Activated CD4-positive, alpha-beta T cell treated with anti-CD3 and anti-CD28 coated beads, Interleukin-2, amount 10 ng/mL, durations not matched to agents 24 days and 14 days (primary cell): ENCODE measurements around the gene CFAP65. TPM values are rescaled to one million over a fixed set of nuclear protein-coding genes. Genes with fewer than 3 reads are reported as not detected.

Experiments used
- DNase-seq: peaks from one replicate; pipeline ENCODE4 v3.0.0; 2022
- H3K27ac Mint-ChIP-seq: one replicate; pipeline ENCODE4 v1.8.0; 2022; ENCODE audit warnings: mild to moderate bottlenecking, mixed read lengths
- H3K27me3 Mint-ChIP-seq: one replicate; pipeline ENCODE4 v1.8.0; 2022; ENCODE audit warnings: mixed read lengths
- H3K36me3 Mint-ChIP-seq: one replicate; pipeline ENCODE4 v1.8.0; 2022; ENCODE audit warnings: low read depth, mild to moderate bottlenecking, mixed read lengths
- H3K4me1 Mint-ChIP-seq: one replicate; pipeline ENCODE4 v1.8.0; 2021; ENCODE audit warnings: mixed read lengths
- H3K4me3 Mint-ChIP-seq: one replicate; pipeline ENCODE4 v1.8.0; 2022; ENCODE audit warnings: mild to moderate bottlenecking, moderate library complexity, mixed read lengths
- H3K9me3 Mint-ChIP-seq: one replicate; pipeline ENCODE4 v1.8.0; 2021; ENCODE audit warnings: mixed read lengths
- intact Hi-C: fragments of 100-400 bp; cut with micrococcal nuclease; formaldehyde crosslinking; loops from one replicate; pipeline ENCODE4 v1.15.1; 2023
- total RNA-seq: library from RNA; stranded (reverse); gene quantifications from 2 replicates; pipeline ENCODE4 v1.2.3, GENCODE V29; 2022

Gene CFAP65
- total RNA-seq, 1 donor from 2014 or later = not detected

DNA sequence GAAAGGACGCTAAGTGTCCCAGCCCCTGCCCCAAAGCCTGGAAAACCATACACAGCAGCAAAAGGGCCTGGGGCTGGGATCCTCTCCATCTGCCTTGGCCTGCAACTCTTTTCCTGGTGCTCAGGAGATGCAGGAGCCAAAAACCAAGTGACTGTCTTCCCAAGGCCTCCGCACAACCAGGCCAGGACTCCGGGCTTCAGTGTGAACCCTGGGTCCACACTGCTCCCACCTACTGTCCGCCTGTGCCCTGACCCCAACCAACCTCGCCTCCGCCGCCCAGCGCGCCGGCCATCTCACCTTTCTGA lies 57.4 kb downstream of the CFAP65 start:
- peaks cover 12% of the 10 kb centered on the region for H3K4me1 Mint-ChIP-seq
- no peak overlapping the region for H3K27ac Mint-ChIP-seq
- H3K4me3 Mint-ChIP-seq = no peak overlapping the region
- no peaks in the 10 kb centered on the region for H3K9me3 Mint-ChIP-seq
- peaks cover 3% of the 10 kb centered on the region for H3K36me3 Mint-ChIP-seq
- no peak for DNase-seq
- peaks cover 76% of the 10 kb centered on the region for H3K27me3 Mint-ChIP-seq
- intact Hi-C loops = loop anchor here (1.0 to 10.0 kb wide), 4 partner anchors 23 to 511 kb away; partner anchors contain the start of gene GMPPA

DNA sequence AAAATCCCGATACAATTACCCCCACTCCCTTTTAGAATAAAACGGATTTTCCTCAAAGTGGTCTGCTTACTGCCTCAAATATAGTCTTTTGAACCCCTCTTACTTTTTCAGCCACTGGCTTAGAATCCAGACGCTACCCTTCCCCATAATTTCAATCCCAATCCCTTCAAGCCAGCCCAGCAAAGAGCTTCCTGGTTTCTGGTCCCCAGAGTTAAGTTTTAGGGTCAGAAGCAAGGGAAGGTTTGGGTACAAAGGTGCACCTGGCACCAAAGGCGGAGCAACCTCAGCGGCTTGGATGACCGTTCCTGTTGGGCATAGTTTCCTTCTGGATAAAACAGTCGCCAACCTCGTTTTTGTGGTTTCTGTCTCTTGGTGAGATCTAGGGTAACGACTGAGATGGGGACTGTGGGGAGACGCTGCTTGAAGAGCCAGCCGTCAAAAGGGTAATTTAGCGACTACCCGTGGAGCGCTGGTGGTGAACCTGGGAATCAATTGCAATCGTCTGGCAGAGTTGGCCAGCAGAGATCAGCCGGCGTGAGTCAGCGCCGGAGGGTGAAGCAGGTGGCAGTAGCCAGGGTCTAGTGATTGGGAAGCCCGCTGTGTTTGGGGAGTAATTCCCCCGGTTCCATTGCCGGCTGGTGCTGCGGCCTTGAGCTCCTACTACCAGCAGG lies 57.9 kb downstream of the CFAP65 start:
- Mint-ChIP-seq H3K9me3 (no peaks in the 10 kb centered on the region), H3K27me3 (peaks cover 77% of the 10 kb centered on the region), H3K4me1 (peaks cover 12% of the 10 kb centered on the region), H3K4me3 (no peak overlapping the region), H3K36me3 (peaks cover 3% of the 10 kb centered on the region), H3K27ac (peak overlapping the region; percentile 60)
- DNase-seq = no peak
- intact Hi-C loops = loop anchor here (2.0 to 10.0 kb wide), 3 partner anchors 23 to 511 kb away; partner anchors contain the start of gene GMPPA

GRCh38 chr2:218982586-218983262 lies 58.6 kb downstream of the CFAP65 start:
- Mint-ChIP-seq H3K27ac (no peak overlapping the region), H3K27me3 (peaks cover 76% of the 10 kb centered on the region)
- intact Hi-C loops = loop anchor here (2.0 to 10.0 kb wide), 3 partner anchors 22 to 512 kb away; partner anchors contain the start of gene GMPPA

GRCh38 chr2:218981881-218982585 lies 59.3 kb downstream of the CFAP65 start:
- Mint-ChIP-seq H3K27ac (no peak overlapping the region), H3K36me3 (peaks cover 3% of the 10 kb centered on the region), H3K9me3 (no peaks in the 10 kb centered on the region), H3K4me1 (peaks cover 12% of the 10 kb centered on the region), H3K4me3 (peak overlapping the region; percentile 7), H3K27me3 (peaks cover 76% of the 10 kb centered on the region)
- intact Hi-C loops = loop anchor here (2.0 to 10.0 kb wide), 4 partner anchors 21 to 513 kb away; partner anchors contain the start of gene GMPPA
- DNase-seq = peak; percentile 68

More at GRCh38 chr2:218982586-218983262, 58.6 kb downstream of the CFAP65 start:
- H3K4me1 Mint-ChIP-seq = peaks cover 12% of the 10 kb centered on the region
- no peak for DNase-seq
- H3K9me3 Mint-ChIP-seq = no peaks in the 10 kb centered on the region
- peaks cover 3% of the 10 kb centered on the region for H3K36me3 Mint-ChIP-seq
- H3K4me3 Mint-ChIP-seq = peak overlapping the region; percentile 7

- Mint-ChIP-seq H3K9me3 (no peaks in the 10 kb centered on the region), H3K27ac (peak overlapping the region; percentile 60), H3K4me3 (peak overlapping the region; percentile 66), H3K27me3 (peaks cover 75% of the 10 kb centered on the region), H3K36me3 (peaks cover 3% of the 10 kb centered on the region), H3K4me1 (peaks cover 12% of the 10 kb centered on the region)
- no peak for DNase-seq
- intact Hi-C loops = loop anchor here (2.0 to 10.0 kb wide), 3 partner anchors 21 to 513 kb away; partner anchors contain the start of gene GMPPA
These were observed 59.9 kb downstream of the CFAP65 start for GRCh38 chr2:218981390-218981880.

- Mint-ChIP-seq H3K4me3 (peak overlapping the region; percentile 66), H3K9me3 (no peaks in the 10 kb centered on the region), H3K4me1 (peaks cover 10% of the 10 kb centered on the region), H3K27ac (peak overlapping the region; percentile 60), H3K36me3 (peaks cover 2% of the 10 kb centered on the region), H3K27me3 (peaks cover 75% of the 10 kb centered on the region)
- intact Hi-C loops = loop anchor here (1.0 to 10.0 kb wide), 4 partner anchors 15 to 514 kb away; partner anchors contain the start of gene GMPPA
- no peak for DNase-seq
These were observed 60.5 kb downstream of the CFAP65 start for GRCh38 chr2:218980735-218981389.

- Mint-ChIP-seq H3K9me3 (no peaks in the 10 kb centered on the region), H3K4me3 (peak overlapping the region; percentile 64), H3K4me1 (peaks cover 10% of the 10 kb centered on the region), H3K27me3 (peaks cover 74% of the 10 kb centered on the region), H3K27ac (peak overlapping the region; percentile 50), H3K36me3 (peaks cover 2% of the 10 kb centered on the region)
- intact Hi-C loops = loop anchor here (1.0 to 10.0 kb wide), 5 partner anchors 16 to 515 kb away; partner anchors contain the start of gene GMPPA
- DNase-seq = peak; percentile 94
These were observed 61.2 kb downstream of the CFAP65 start for GRCh38 chr2:218979846-218980734.

GRCh38 chr2:218975060-218975777 lies 66.1 kb downstream of the CFAP65 start:
- Mint-ChIP-seq H3K4me3 (no peak overlapping the region), H3K27me3 (peaks cover 58% of the 10 kb centered on the region), H3K27ac (no peak overlapping the region), H3K9me3 (no peaks in the 10 kb centered on the region), H3K36me3 (peaks cover 2% of the 10 kb centered on the region), H3K4me1 (peaks cover 3% of the 10 kb centered on the region)
- intact Hi-C loops = loop anchor here (5.0 kb wide), 1 partner anchor 123 kb away; no protein-coding TSS in a partner anchor
- no peak for DNase-seq

DNA sequence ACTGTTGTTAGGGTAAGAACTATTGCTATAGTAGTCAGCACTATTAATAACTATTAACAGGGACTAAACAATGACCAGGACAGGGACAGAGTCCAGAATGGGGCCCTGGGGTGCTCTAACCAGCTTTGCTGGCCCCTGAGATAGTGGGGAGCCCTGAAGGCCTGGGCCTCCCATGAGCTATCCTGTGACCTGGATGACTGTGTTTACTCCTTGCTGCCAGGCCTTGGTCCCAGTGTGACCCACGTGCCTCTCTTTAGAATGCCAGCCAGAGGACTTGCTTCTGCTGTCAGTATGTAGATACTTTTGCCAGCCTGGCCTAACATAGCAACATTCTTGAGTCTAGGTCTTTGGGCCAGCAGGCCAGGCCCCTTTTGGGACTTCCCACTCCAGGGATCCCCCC lies 70.4 kb downstream of the CFAP65 start:
- intact Hi-C loops = no loop called here
- no peak overlapping the region for H3K27ac Mint-ChIP-seq
- no peak overlapping the region for H3K4me3 Mint-ChIP-seq
- H3K9me3 Mint-ChIP-seq = no peaks in the 10 kb centered on the region
- no peaks in the 10 kb centered on the region for H3K4me1 Mint-ChIP-seq
- no peaks in the 10 kb centered on the region for H3K36me3 Mint-ChIP-seq
- DNase-seq = no peak
- peaks cover 37% of the 10 kb centered on the region for H3K27me3 Mint-ChIP-seq

DNA sequence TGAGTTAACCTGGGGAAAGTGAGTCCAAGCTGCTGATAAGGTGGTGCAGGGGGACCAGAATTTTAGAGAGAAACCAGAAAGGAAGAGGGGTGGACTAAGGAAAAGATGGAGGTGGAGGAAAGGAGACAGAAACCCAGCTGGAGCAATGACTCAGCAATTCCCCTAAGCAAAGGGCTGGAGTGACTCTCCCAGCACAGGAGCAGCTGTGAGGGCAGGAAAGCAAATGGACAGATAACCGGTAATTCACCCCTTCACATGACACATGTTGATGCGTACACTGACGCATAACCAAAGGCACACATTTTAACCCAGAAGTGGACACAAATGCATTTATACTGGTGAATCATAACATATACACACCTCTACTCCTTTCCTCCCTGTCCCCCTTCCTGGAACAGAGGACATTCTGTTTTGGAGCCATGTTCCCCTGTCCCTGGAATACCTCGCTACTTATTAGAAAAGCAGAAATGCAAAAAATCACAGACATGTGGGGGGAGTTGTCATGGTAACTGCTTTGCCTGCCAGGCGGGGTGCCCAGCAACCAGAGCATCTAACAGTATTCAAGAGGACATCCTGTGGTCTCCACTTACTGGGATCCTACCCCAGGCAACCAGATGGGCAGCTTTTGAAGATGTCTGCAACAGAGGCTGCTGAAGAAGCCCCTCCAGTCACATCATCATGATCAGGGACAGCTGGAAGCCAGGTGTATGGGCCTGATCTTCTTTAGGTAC lies 77.1 kb downstream of the CFAP65 start:
- Mint-ChIP-seq H3K27ac (no peak overlapping the region), H3K4me1 (peaks cover 5% of the 10 kb centered on the region)

GRCh38 chr2:218963601-218964000 lies 77.7 kb downstream of the CFAP65 start:
- Mint-ChIP-seq H3K27ac (no peak overlapping the region), H3K4me3 (no peak overlapping the region), H3K36me3 (peaks cover 4% of the 10 kb centered on the region), H3K9me3 (peaks cover 7% of the 10 kb centered on the region), H3K27me3 (peaks cover 56% of the 10 kb centered on the region), H3K4me1 (peaks cover 8% of the 10 kb centered on the region)
- intact Hi-C loops = loop anchor here (5.0 kb wide), 2 partner anchors 34 to 94 kb away; no protein-coding TSS in a partner anchor
- DNase-seq = no peak

More for the DNA sequence above, 77.1 kb downstream of the CFAP65 start:
- Mint-ChIP-seq H3K9me3 (peaks cover 7% of the 10 kb centered on the region), H3K36me3 (peaks cover 4% of the 10 kb centered on the region), H3K27me3 (peaks cover 53% of the 10 kb centered on the region), H3K4me3 (no peak overlapping the region)
- no peak for DNase-seq
- intact Hi-C loops = loop anchor here (5.0 kb wide), 2 partner anchors 33 to 93 kb away; no protein-coding TSS in a partner anchor
